Measurements from ENCODE around the gene AOAH.
A peak's percentile ranks its signal among the peaks of the same experiment; 100 is the strongest.

AOAH gene

GRCh38 chr7:36600869-36601530 lies 123.3 kb downstream of the AOAH start:
- TF ChIP-seq RAD21 (IDR thresholded peaks at IDR 0.05; ENCODE audit: low read depth) = no peak
- no peak for TF ChIP-seq FOXM1 (IDR thresholded peaks at IDR 0.05; ENCODE audit: borderline replicate concordance, low read depth)
- no peak for TF ChIP-seq EGR1 (IDR thresholded peaks at IDR 0.05)
- no peak for TF ChIP-seq YY1 (IDR thresholded peaks at IDR 0.05; ENCODE audit: low read depth)
- TF ChIP-seq CREB1 (IDR thresholded peaks at IDR 0.05; ENCODE audit: low read depth) = no peak
- TF ChIP-seq CEBPB (IDR thresholded peaks at IDR 0.05) = no peak
- TF ChIP-seq TCF12 (IDR thresholded peaks at IDR 0.05; ENCODE audit: low read depth) = no peak
- TF ChIP-seq TEAD4 (IDR thresholded peaks at IDR 0.05) = no peak
- TF ChIP-seq, protein P1, sequence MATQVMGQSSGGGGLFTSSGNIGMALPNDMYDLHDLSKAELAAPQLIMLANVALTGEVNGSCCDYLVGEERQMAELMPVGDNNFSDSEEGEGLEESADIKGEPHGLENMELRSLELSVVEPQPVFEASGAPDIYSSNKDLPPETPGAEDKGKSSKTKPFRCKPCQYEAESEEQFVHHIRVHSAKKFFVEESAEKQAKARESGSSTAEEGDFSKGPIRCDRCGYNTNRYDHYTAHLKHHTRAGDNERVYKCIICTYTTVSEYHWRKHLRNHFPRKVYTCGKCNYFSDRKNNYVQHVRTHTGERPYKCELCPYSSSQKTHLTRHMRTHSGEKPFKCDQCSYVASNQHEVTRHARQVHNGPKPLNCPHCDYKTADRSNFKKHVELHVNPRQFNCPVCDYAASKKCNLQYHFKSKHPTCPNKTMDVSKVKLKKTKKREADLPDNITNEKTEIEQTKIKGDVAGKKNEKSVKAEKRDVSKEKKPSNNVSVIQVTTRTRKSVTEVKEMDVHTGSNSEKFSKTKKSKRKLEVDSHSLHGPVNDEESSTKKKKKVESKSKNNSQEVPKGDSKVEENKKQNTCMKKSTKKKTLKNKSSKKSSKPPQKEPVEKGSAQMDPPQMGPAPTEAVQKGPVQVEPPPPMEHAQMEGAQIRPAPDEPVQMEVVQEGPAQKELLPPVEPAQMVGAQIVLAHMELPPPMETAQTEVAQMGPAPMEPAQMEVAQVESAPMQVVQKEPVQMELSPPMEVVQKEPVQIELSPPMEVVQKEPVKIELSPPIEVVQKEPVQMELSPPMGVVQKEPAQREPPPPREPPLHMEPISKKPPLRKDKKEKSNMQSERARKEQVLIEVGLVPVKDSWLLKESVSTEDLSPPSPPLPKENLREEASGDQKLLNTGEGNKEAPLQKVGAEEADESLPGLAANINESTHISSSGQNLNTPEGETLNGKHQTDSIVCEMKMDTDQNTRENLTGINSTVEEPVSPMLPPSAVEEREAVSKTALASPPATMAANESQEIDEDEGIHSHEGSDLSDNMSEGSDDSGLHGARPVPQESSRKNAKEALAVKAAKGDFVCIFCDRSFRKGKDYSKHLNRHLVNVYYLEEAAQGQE (IDR thresholded peaks at IDR 0.05; ENCODE audit: low read depth) = no peak
- no peak for TF ChIP-seq USF1 (IDR thresholded peaks at IDR 0.05)
- TF ChIP-seq, protein P2, sequence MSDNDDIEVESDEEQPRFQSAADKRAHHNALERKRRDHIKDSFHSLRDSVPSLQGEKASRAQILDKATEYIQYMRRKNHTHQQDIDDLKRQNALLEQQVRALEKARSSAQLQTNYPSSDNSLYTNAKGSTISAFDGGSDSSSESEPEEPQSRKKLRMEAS (IDR thresholded peaks at IDR 0.05) = no peak
- TF ChIP-seq TAF1 (IDR thresholded peaks at IDR 0.05; ENCODE audit: low read depth) = no peak
- TF ChIP-seq ZBTB7A (IDR thresholded peaks at IDR 0.05; ENCODE audit: low read depth) = no peak
- no peak for TF ChIP-seq NFIC (IDR thresholded peaks at IDR 0.05)
- TF ChIP-seq EP300 (IDR thresholded peaks at IDR 0.05; ENCODE audit: borderline replicate concordance) = no peak

DNA sequence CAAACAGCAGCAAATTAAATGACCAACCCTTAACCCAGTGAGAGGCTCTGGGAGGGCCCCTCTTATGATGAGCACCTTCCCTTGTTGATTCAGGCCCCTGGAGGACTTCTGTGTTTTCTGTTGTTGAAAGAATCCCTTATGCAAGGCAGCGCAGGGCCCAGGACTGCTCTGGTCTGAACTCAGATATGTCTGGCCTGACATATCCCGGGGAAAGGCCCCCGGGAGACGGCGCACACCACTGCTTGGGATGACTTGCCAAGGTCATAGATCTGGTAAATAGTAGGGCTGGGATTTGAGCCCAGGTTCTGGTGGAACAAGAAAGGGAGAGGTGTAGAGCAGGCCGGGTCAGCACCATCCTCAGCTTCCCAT lies 124.0 kb downstream of the AOAH start:
- no peak for TF ChIP-seq EGR1 (IDR thresholded peaks at IDR 0.05)

DNA sequence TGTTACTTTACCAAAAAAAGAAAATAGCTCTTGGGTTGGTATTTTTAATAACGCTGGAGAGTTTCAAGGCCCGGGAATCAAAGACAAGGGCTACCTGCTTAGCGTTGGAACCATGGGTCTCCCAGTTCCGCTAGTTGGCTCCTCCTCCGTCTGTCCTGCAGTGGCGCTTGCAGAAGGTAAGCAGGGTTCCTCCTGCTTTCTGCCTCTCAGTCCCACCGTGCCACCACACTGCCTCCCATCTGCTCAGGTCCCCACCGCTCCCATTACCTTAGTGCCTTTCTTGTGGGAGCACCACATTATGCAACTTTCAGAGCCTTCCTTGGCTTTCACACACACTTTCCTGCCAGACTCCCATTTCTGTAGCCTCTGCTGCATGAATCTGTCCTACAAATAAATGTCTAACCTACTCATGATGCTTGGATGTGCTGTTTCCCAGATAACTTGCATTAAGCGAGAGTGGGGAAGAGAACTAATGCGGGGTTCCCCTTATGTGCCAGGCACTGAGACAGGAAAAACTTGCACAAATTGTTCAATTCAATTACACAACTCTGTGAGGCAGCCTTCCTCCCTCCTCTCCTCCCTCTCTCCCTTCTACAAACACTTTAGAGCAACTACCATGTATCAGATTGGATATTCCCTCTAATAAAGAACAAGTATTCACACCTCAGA lies 124.5 kb downstream of the AOAH start:
- TF ChIP-seq RAD21 (IDR thresholded peaks at IDR 0.05; ENCODE audit: low read depth) (no peak), CEBPB (IDR thresholded peaks at IDR 0.05) (no peak), TAF1 (IDR thresholded peaks at IDR 0.05; ENCODE audit: low read depth) (no peak), EGR1 (IDR thresholded peaks at IDR 0.05) (no peak), TCF12 (IDR thresholded peaks at IDR 0.05; ENCODE audit: low read depth) (no peak), NFIC (IDR thresholded peaks at IDR 0.05) (no peak), EP300 (IDR thresholded peaks at IDR 0.05; ENCODE audit: borderline replicate concordance) (no peak), FOXM1 (IDR thresholded peaks at IDR 0.05; ENCODE audit: borderline replicate concordance, low read depth) (no peak), TEAD4 (IDR thresholded peaks at IDR 0.05) (no peak), USF1 (IDR thresholded peaks at IDR 0.05) (no peak), ZBTB7A (IDR thresholded peaks at IDR 0.05; ENCODE audit: low read depth) (no peak), YY1 (IDR thresholded peaks at IDR 0.05; ENCODE audit: low read depth) (no peak), CREB1 (IDR thresholded peaks at IDR 0.05; ENCODE audit: low read depth) (no peak)
- TF ChIP-seq, protein P1 (IDR thresholded peaks at IDR 0.05; ENCODE audit: low read depth) = no peak
- TF ChIP-seq, protein P2 (IDR thresholded peaks at IDR 0.05) = no peak

GRCh38 chr7:36598054-36598674 lies 126.1 kb downstream of the AOAH start:
- TF ChIP-seq, protein P1 (IDR thresholded peaks at IDR 0.05; ENCODE audit: low read depth) = peak; percentile 76
- TF ChIP-seq TCF12 (IDR thresholded peaks at IDR 0.05; ENCODE audit: low read depth) = no peak

Data from Ishikawa (cell line).